A549 treated with CpdA at 1 μM for 4 hours (cell line): ENCODE measurements around the gene PC. TPM values are rescaled to one million over a fixed set of nuclear protein-coding genes. Genes with fewer than 3 reads are reported as not detected.

Experiments
- total RNA-seq: library from RNA; stranded (reverse); fragments of 200-300 nt; extraction: Qiagen RNA extraction; gene quantifications from 5 replicates; pipeline ENCODE4 v1.2.3, GENCODE V29; 2022; ENCODE audit warnings: low read depth

PC gene
- total RNA-seq, result 23.9 to 31.7 TPM (median 30.5 TPM) in 5 replicates

GRCh38 chr11:66958232-66958955 lies at the start of gene PC:
TSS of gene PC (minus strand) at chr11:66958383. CDS start at chr11:66872159, 86,224 bp downstream.

GRCh38 chr11:66974724-66975404 lies 16.7 kb upstream of the PC start, which contains the start of gene C11orf86:
TSS of gene C11orf86 (plus strand) at chr11:66975304. CDS start at chr11:66975363, 59 bp downstream.

GRCh38 chr11:66856496-66857233 lies 101.5 kb downstream of the PC start, which contains the start of gene LRFN4:
TSS of gene LRFN4 (plus strand) at chr11:66857064. CDS start at chr11:66857745, 681 bp downstream.

DNA sequence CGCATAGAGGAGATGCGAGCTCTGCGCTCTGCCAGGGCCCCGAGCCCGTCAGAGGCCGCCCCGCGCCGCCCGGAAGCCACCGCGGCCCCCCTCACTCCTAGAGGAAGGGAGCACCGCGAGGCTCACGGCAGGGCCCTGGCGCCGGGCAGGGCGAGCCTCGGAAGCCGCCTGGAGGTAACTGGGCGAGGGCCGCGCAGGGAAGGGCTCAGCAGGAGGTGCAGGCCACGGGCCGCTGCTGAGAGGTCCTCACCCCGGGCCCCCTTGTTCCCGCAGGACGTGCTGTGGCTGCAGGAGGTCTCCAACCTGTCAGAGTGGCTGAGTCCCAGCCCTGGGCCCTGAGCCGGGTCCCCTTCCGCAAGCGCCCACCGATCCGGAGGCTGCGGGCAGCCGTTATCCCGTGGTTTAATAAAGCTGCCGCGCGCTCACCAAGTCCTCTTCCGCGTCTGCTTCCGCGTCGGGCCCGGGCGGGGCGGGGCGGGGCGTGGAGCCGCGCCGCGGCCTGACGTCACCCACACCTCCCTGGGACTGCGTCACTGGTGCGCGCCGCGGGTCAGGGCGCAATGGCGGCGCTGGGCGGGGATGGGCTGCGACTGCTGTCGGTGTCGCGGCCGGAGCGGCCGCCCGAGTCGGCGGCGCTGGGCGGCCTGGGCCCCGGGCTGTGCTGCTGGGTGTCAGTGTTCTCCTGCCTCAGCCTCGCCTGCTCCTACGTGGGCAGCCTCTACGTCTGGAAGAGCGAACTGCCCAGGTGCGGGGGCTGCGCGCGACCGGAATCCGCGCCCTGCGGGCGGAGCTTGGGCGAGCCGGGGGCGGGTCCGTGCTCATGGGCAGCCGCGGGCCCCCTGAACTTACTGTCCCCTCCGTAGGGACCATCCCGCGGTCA lies 115.0 kb downstream of the PC start, which contains the start of gene RCE1:
TSS of gene RCE1 (plus strand) at position 546 of the 880 bp plus-strand sequence. CDS start at position 561, 15 bp downstream.

Other genes starting within 250 kb of the PC start
- gene SPTBN2, start 229.2 kb downstream of the PC start, total RNA-seq, result 7.6 to 14.1 TPM (median 9.9 TPM) in 5 replicates
- 31.2 to 47.7 TPM (median 47.5 TPM) in 5 replicates for gene RCE1, start 114.9 kb downstream of the PC start, total RNA-seq
- gene LRFN4, start 101.3 kb downstream of the PC start, total RNA-seq, result 56.1 to 79.0 TPM (median 67.9 TPM) in 5 replicates
- 30.0 to 57.8 TPM (median 47.5 TPM) in 5 replicates for gene C11orf86, start 16.9 kb upstream of the PC start, total RNA-seq
- 10.2 to 14.1 TPM (median 10.4 TPM) in 5 replicates for gene SYT12, start 64.8 kb upstream of the PC start, total RNA-seq
- gene RHOD, start 98.5 kb upstream of the PC start, total RNA-seq, result 29.7 to 48.7 TPM (median 42.3 TPM) in 5 replicates
- 46.8 to 52.5 TPM (median 50.2 TPM) in 5 replicates for gene KDM2A, start 160.9 kb upstream of the PC start, total RNA-seq